Testis (tissue), 3 donors: ENCODE data around the gene ZNF488. TPM values are rescaled to one million over a fixed set of nuclear protein-coding genes. Genes with fewer than 3 reads are reported as not detected.

Source experiments
- DNase-seq: peaks from one replicate; pipeline ENCODE4 v3.0.0-alpha.2; 2019
- H3K27ac ChIP-seq, 2 donors: fragments of 200-600 bp; sonication (generic); one replicate each; pipeline ENCODE4 v1.5.1; 2019
- H3K27me3 ChIP-seq: fragments of 200-600 bp; sonication (generic); one replicate; pipeline ENCODE4 v1.5.1; 2019
- H3K36me3 ChIP-seq: fragments of 200-600 bp; sonication (generic); one replicate; pipeline ENCODE4 v1.5.1; 2017; ENCODE audit warnings: low read depth; ENCODE audit errors: missing control alignments
- H3K4me1 ChIP-seq: fragments of 200-600 bp; sonication (generic); one replicate; pipeline ENCODE4 v1.5.1; 2019
- H3K4me3 ChIP-seq, 2 donors: fragments of 200-600 bp; sonication (generic); one replicate each; pipeline ENCODE4 v1.5.1; 2017 to 2019
- H3K9me3 ChIP-seq: fragments of 200-600 bp; sonication (generic); one replicate; pipeline ENCODE4 v1.5.1; 2017
- CTCF ChIP-seq, 3 experiments: fragments of 450-650 bp in 2 of 3; fragments of 200-600 bp in 1 of 3; sonication (generic) in 1 of 3; IDR thresholded peaks; one replicate each; pipeline ENCODE4 v1.5.1; 2016 to 2019; ENCODE audit warnings: antibody characterized with exemption in 3 of 3, mild to moderate bottlenecking in 2 of 3, moderate library complexity in 1 of 3
- POLR2A ChIP-seq: fragments of 450-650 bp; IDR thresholded peaks from one replicate; pipeline ENCODE4 v1.6.1; 2017; ENCODE audit warnings: antibody characterized with exemption, mild to moderate bottlenecking, moderate library complexity
- WGBS, 2 donors: methylation state at CpG; one replicate each; pipeline ENCODE4 v1.1.5; 2018; 5-methylcytosine and 5-hydroxymethylcytosine counted together
- intact Hi-C: fragments of 100-400 bp; cut with DNase I; formaldehyde crosslinking; loops from one replicate; pipeline ENCODE4 v1.15.1; 2023; ENCODE audit warnings: low total_unique reads
- polyA plus RNA-seq: library from polyadenylated mRNA; stranded (reverse); fragments of 350-450 nt; fragmentation: Illumina TruSeq; extraction: RNeasy Lipid Tissue Mini Kit (QIAGEN cat#74804); gene quantifications from one replicate; pipeline ENCODE4 v1.2.3, GENCODE V29; 2014; ENCODE audit warnings: low read depth, low replicate concordance; ENCODE audit not compliant: insufficient read depth
- total RNA-seq, 2 donors: library from RNA; depleted of rRNA; stranded (reverse); fragments of >200 nt; gene quantifications; one replicate each; pipeline ENCODE4 v1.2.3, GENCODE V29; 2016

Gene ZNF488
- total and polyA plus RNA-seq, 3 donors from 2014 or later, result 2.0 to 3.2 (median 2.7) TPM

- intact Hi-C loops, result no loop called here
- no peak for TF ChIP-seq POLR2A
- TF ChIP-seq CTCF (IDR thresholded peaks at IDR 0.05), result no peak
- Histone ChIP-seq H3K4me3 (no peak overlapping the region), H3K27me3 (no peaks in the 10 kb centered on the region), H3K36me3 (no peaks in the 10 kb centered on the region), H3K27ac (no peak overlapping the region), H3K9me3 (no peaks in the 10 kb centered on the region), H3K4me1 (peaks cover 9% of the 10 kb centered on the region)
- WGBS, 2 donors, result 80 to 92% methylated on average over 2 to 6 of the region's 6 CpGs
- no peak for DNase-seq
Observed at GRCh38 chr10:47403446-47404318, 19.6 kb upstream of the ZNF488 start.

GRCh38 chr10:47402641-47403301, 18.7 kb upstream of the ZNF488 start:
- Histone ChIP-seq H3K4me1 (peaks cover 9% of the 10 kb centered on the region), H3K36me3 (no peaks in the 10 kb centered on the region), H3K9me3 (no peaks in the 10 kb centered on the region), H3K27me3 (no peaks in the 10 kb centered on the region), H3K27ac (no peak overlapping the region), H3K4me3 (no peak overlapping the region)
- 52 to 54% methylated on average over 4 of the region's 4 CpGs for WGBS, 2 donors
- DNase-seq, result peak; percentile 47
- intact Hi-C loops, result no loop called here
- TF ChIP-seq POLR2A, result no peak
- TF ChIP-seq CTCF (IDR thresholded peaks at IDR 0.05), result no peak

- no peak overlapping the region for H3K27ac ChIP-seq
- H3K27me3 ChIP-seq, result no peaks in the 10 kb centered on the region
- no peaks in the 10 kb centered on the region for H3K36me3 ChIP-seq
- DNase-seq, result no peak
- H3K4me3 ChIP-seq, result no peak overlapping the region
- no peak for TF ChIP-seq POLR2A
- TF ChIP-seq CTCF (IDR thresholded peaks at IDR 0.05), result no peak
- 69 to 74% methylated on average over 10 of the region's 10 CpGs for WGBS, 2 donors
- peaks cover 9% of the 10 kb centered on the region for H3K4me1 ChIP-seq
- H3K9me3 ChIP-seq, result no peaks in the 10 kb centered on the region
- intact Hi-C loops, result no loop called here
Observed at GRCh38 chr10:47401874-47402640, 18.0 kb upstream of the ZNF488 start.

GRCh38 chr10:47401210-47401609, 17.1 kb upstream of the ZNF488 start:
- H3K4me3 ChIP-seq, result no peak overlapping the region
- H3K27ac ChIP-seq, result no peak overlapping the region
- H3K9me3 ChIP-seq, result no peaks in the 10 kb centered on the region
- intact Hi-C loops, result no loop called here
- H3K27me3 ChIP-seq, result no peaks in the 10 kb centered on the region
- no peak for DNase-seq
- no peak for TF ChIP-seq POLR2A
- TF ChIP-seq CTCF (IDR thresholded peaks at IDR 0.05), result no peak
- no peaks in the 10 kb centered on the region for H3K36me3 ChIP-seq
- WGBS, 2 donors, result 96 to 99% methylated on average over 4 of the region's 4 CpGs
- peaks cover 9% of the 10 kb centered on the region for H3K4me1 ChIP-seq
